HepG2 (cell line): ENCODE data around the gene VSIG10L2.

Experiments used
- ATF6 ChIP-seq: sonication (generic); formaldehyde crosslinking; conservative IDR thresholded peaks from 2 replicates; pipeline ENCODE4 v1.4.0; 2020; ENCODE audit warnings: missing genetic modification reagents
- DPF2 ChIP-seq: sonication (generic); formaldehyde crosslinking; IDR thresholded peaks from 2 replicates; pipeline ENCODE4 v1.4.0; 2020; ENCODE audit warnings: mild to moderate bottlenecking, low read depth, missing genetic modification reagents, borderline replicate concordance
- MAFK ChIP-seq, 2 experiments: IDR thresholded peaks in 1 of 2; conservative IDR thresholded peaks in 1 of 2; 2 replicates each; pipeline ENCODE4 v1.6.1; 2011; ENCODE audit warnings: improper control_type of control experiment in 2 of 2, low read length in 2 of 2
- POLR2A ChIP-seq, 2 experiments: IDR thresholded peaks; 2 replicates each; pipeline ENCODE4 v1.6.1; 2011; ENCODE audit warnings: low read depth in 2 of 2, low read length in 2 of 2, mild to moderate bottlenecking in 1 of 2, moderate library complexity in 1 of 2; ENCODE audit not compliant: insufficient read depth in 1 of 2
- ZKSCAN8 ChIP-seq: IDR thresholded peaks from 2 replicates; pipeline ENCODE4 v1.6.1; 2016; ENCODE audit warnings: borderline replicate concordance, missing genetic modification reagents, missing compliant biosample characterization
- ZNF567 ChIP-seq: sonication (generic); formaldehyde crosslinking; IDR thresholded peaks from 2 replicates; pipeline ENCODE4 v1.8.1; 2023; ENCODE audit warnings: mild to moderate bottlenecking, missing genetic modification reagents, borderline replicate concordance
- ZNF768 ChIP-seq: sonication (generic); formaldehyde crosslinking; IDR thresholded peaks from 2 replicates; pipeline ENCODE4 v1.4.0; 2020; ENCODE audit warnings: missing genetic modification reagents
- TF ChIP-seq, protein P1 (sequence below): sonication (generic); formaldehyde crosslinking; IDR thresholded peaks from 2 replicates; pipeline ENCODE4 v1.4.0; 2020; ENCODE audit warnings: missing genetic modification reagents
- TF ChIP-seq, protein P2 (sequence below): sonication (generic); formaldehyde crosslinking; IDR thresholded peaks from 2 replicates; pipeline ENCODE4 v1.5.0; 2020; ENCODE audit warnings: mild to moderate bottlenecking, missing genetic modification reagents, moderate library complexity

DNA sequence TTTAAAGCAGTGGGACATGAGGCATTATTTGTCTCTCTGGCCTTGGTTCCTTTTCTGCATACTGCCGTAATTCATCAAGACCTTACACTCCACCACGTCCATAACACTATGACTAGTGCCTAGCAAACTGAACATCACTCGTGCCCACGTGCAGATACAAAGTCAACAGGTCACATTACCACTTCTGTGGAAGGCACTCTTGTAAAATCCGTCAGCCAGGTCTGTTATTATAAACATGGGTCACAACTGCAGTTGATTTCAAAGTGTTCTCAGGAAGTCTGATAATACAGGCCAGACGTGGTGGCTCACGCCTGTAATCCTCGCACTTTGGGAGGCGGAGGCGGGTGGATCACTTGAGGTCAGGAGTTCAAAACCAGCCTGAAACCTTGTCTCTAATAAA lies 14.1 kb downstream of the VSIG10L2 start:
- TF ChIP-seq MAFK (conservative IDR thresholded peaks at IDR 0.05 in 1 of 2, IDR thresholded peaks at IDR 0.05 in 1 of 2; ENCODE audit: low read length in 2 of 2) (no peak), ZKSCAN8 (CRISPR knock-in tag) (no peak), ZNF768 (CRISPR knock-in tag) (no peak), ZNF567 (CRISPR knock-in tag) (no peak), DPF2 (CRISPR knock-in tag) (no peak), POLR2A (IDR thresholded peaks at IDR 0.05; ENCODE audit: insufficient read depth in 1 of 2, low read depth in 2 of 2, low read length in 2 of 2) (no peak), ATF6 (CRISPR knock-in tag) (no peak)
- TF ChIP-seq, protein P1, sequence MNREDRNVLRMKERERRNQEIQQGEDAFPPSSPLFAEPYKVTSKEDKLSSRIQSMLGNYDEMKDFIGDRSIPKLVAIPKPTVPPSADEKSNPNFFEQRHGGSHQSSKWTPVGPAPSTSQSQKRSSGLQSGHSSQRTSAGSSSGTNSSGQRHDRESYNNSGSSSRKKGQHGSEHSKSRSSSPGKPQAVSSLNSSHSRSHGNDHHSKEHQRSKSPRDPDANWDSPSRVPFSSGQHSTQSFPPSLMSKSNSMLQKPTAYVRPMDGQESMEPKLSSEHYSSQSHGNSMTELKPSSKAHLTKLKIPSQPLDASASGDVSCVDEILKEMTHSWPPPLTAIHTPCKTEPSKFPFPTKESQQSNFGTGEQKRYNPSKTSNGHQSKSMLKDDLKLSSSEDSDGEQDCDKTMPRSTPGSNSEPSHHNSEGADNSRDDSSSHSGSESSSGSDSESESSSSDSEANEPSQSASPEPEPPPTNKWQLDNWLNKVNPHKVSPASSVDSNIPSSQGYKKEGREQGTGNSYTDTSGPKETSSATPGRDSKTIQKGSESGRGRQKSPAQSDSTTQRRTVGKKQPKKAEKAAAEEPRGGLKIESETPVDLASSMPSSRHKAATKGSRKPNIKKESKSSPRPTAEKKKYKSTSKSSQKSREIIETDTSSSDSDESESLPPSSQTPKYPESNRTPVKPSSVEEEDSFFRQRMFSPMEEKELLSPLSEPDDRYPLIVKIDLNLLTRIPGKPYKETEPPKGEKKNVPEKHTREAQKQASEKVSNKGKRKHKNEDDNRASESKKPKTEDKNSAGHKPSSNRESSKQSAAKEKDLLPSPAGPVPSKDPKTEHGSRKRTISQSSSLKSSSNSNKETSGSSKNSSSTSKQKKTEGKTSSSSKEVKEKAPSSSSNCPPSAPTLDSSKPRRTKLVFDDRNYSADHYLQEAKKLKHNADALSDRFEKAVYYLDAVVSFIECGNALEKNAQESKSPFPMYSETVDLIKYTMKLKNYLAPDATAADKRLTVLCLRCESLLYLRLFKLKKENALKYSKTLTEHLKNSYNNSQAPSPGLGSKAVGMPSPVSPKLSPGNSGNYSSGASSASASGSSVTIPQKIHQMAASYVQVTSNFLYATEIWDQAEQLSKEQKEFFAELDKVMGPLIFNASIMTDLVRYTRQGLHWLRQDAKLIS (CRISPR knock-in tag) = no peak
- TF ChIP-seq, protein P2, sequence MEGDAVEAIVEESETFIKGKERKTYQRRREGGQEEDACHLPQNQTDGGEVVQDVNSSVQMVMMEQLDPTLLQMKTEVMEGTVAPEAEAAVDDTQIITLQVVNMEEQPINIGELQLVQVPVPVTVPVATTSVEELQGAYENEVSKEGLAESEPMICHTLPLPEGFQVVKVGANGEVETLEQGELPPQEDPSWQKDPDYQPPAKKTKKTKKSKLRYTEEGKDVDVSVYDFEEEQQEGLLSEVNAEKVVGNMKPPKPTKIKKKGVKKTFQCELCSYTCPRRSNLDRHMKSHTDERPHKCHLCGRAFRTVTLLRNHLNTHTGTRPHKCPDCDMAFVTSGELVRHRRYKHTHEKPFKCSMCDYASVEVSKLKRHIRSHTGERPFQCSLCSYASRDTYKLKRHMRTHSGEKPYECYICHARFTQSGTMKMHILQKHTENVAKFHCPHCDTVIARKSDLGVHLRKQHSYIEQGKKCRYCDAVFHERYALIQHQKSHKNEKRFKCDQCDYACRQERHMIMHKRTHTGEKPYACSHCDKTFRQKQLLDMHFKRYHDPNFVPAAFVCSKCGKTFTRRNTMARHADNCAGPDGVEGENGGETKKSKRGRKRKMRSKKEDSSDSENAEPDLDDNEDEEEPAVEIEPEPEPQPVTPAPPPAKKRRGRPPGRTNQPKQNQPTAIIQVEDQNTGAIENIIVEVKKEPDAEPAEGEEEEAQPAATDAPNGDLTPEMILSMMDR (CRISPR knock-in tag) = no peak
